HG02610 (cell line): ENCODE results near the gene NXPH3.
A peak's percentile ranks its signal among the peaks of the same experiment; 100 is the strongest.
"Not testable (repeated sequence)": the region's sequence is repeated elsewhere in the genome, so short reads cannot be mapped to it uniquely, and the experiment has no call there.

Source experiments
- ATAC-seq: cut with Tn5 transposase; IDR thresholded peaks from one replicate; pipeline ENCODE4 v1.9.1; 2021; ENCODE audit warnings: mild to moderate bottlenecking, moderate library complexity; ENCODE audit not compliant: unreplicated experiment

The NXPH3 gene

DNA sequence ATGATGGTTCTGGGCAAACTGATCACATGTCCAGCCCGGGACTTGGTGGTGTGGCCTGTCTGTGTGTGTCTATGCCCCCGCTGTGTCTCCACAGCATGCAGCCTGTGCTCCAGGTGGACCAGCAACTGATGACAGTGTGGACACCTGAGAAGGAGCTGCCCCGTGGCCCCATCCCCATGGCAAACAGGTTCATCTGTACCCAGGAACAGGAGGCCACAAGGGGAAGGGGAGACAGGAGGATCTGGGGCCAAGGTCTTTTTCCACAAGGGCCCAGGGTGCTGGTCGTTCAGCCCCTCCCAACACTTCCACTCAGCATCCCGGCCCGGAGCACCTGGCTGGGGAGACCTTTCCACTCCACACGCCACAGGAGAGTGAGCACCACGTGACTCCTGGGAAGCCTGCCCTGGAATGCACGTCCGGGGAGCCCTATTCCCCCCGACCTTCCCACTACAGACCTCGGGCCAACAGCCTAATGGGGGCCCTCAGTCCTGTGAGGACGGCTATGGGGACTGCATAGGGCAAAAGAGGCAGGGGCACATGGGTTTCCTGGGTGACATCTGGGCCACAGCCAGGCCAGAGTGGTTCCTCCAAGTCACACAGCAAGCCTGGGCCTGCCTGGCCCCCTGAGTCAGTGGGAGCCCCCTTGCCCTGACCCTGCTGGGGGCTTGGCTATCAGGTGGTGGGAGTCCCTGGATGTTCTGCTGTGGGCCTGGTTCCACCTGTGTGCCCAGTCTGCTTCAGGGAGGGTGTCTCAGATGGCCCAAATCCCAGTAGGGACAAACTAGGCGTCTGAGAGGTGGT is 20.8 kb upstream of the NXPH3 start:
- no peak for ATAC-seq

DNA sequence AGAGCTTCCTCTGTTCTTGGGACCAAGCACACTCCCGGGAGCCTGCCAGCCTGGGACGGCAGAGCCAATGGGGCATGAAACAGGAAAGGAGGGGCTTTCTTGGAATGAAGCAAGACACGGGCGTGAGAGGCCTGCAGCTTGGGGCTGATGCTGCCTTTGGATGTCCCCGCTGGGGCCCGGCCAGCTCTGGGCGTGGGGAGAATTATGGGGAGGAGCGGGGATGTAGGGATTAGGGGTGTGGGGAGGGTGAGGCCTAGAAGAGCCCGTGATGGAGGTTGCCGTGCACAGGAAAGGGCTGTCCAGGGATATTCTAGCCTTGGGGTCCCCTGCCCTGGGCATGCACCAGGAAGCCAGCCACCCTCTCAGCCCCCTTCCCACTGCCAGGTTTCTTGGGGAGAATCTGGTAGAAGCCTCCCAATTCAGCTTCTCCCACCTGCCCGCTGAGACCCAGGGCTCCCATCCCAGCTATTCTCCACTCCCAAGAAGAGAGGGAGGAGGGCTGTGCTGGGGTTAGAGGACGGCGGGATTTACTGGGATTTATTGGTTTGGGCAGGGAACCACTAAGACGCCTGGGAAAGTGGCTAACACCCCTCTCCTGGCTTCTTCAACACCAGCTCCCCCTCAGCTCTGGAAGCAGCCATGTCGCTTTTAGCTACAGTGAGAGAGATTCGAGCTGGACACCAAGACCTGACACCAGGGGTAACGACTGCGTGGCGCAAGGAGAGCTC is 20.0 kb upstream of the NXPH3 start:
- no peak for ATAC-seq

DNA sequence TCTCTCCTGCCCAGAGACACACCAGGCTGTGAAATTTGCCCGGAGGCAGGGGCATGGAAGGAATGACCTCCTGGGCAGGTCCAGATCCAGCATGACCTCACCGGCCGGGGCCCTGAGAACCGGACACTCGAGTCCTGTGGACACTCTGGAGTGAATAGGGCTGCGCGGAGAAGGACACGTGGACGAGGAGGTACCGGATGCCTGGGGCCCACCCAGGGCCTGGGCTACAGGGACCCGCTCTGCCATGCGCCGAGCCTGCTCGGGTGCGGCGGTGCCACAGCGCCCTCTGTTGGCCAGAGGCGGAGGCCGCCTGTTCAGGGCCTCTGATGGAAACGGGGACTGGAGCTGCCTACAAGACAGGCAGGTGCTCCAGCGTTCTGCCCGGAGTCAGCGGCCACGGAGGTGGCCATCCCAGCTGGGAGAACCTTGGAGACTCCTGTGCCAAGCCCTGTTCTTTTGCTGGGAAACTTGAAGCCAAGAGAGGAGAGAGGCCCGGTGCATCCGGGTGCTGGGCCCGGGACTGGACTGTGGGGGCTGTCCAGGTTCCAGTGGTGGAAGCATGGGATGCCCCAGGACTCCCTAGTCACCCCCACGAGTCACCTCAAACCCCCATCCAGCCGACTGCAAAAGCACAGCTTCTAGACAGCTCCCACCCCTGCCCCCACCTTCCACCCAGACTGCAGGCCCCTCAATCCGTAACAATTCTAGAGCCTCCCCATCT is 19.3 kb upstream of the NXPH3 start:
- no peak for ATAC-seq

DNA sequence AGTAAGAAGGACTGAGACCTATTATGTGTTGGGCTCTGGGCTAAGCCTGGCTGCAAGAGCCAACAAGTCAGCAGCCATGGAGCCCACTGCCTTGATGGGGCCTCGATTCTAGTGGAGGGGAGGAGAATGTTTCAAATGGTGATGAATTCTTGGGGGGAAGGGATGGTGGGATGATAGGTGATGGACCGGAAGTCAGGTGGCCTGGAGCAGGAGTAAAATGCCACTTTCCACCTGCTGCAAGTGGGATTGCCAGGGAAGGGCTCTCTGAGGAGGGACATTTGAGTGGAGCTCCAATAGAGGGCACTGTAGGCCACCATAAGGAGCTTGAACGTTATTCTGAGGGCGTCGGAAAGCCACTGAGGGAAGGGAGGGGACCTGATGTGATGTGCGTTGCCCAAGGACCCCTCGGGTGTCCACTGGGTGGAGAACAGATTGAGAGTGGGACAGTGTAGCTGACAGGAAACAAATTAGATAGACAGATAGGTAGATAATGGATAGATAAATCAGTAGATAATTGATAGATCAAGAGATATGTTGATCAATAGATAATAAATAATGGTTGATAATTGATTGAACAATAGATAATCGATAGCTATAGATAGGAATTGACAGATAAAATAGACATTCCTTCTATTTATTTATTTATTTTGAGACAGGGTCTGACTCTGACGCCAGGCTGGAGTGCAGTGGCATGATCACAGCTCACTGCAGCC is 18.2 kb upstream of the NXPH3 start:
- no peak for ATAC-seq

DNA sequence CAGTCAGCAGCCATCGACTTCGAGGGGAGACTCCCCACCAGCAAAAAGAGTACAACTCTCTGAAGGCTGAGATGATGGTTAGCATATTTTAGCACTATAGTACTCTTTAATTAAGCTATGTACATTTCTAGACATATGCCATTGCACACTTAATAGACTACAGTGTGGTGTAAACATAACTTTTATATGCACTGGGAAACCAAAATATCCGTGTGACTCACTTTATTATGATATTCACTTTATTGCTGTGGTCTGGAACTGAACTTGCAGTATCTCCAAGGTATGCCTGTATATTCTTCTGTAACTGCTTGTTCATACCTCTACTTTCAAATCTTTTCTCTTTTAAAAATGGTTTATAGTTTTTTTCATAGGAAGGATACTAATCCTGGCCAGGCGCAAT is 11.0 kb upstream of the NXPH3 start:
- no peak for ATAC-seq

DNA sequence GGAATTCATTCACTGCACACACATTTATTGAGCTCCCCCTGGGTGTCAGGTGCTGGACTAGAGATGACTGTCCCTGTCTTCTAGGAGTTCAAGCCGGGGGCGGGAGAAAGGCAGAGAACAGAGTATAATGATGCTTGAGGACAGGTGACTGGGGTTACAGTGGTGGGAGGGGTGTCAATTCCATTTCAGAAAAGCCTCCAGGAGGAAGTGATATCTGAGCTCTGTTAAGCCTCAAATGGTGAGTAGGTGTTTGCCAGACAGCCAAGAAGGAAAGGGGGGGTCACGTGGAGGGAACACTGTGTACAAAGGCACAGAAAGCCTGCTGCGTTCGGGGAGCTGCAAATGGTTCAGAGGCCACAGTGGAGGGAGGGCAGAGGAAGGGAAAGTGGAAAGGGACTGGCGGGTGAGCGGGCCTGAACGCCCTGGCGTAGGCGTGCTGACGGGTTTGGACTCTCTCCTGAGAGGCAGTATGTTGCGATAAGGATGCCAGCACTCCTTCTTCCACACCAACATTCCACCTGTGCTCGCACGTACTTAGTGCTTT is 9.7 kb upstream of the NXPH3 start:
- no peak for ATAC-seq

DNA sequence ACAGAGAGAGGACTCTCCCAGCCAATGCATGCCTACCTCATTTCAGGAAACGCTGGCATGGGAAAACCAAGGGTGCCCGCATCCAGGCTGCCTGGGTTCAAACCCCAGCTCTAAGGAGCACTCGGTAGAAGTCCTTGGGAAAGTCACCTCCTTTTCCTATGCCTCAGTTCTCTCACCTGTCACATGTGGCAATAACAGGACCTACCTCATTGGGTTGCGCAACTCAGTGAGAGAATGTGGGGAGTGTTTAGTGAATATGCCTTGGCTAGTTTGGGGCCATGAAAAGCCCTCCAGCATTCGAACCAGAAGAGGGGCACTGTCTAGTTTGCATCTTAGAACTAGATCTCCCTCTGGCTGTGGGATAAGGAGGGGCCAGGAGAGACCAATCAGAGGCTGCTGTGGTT is 9.0 kb upstream of the NXPH3 start:
- ATAC-seq: no peak

DNA sequence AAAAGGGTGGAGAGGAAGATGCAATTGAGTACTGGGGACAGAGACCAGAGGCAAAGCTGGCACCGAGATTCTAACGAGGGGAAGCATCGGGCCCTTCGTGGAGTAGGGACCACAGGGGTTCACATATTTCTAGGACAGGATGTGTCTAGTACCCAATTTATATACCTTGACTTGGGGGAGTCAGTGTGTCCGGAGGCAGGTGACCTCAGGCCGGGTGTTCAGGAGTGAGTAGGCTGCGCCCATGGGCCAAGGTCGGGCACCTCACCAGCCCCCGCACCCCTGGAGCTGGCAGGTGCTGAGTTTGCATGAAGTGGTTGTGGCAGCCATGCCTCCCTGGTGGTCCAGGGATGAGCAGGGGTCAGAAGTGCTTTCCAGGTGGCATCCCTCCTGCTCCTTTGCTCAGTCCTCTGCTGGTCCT is 8.6 kb upstream of the NXPH3 start:
- ATAC-seq: no peak

DNA sequence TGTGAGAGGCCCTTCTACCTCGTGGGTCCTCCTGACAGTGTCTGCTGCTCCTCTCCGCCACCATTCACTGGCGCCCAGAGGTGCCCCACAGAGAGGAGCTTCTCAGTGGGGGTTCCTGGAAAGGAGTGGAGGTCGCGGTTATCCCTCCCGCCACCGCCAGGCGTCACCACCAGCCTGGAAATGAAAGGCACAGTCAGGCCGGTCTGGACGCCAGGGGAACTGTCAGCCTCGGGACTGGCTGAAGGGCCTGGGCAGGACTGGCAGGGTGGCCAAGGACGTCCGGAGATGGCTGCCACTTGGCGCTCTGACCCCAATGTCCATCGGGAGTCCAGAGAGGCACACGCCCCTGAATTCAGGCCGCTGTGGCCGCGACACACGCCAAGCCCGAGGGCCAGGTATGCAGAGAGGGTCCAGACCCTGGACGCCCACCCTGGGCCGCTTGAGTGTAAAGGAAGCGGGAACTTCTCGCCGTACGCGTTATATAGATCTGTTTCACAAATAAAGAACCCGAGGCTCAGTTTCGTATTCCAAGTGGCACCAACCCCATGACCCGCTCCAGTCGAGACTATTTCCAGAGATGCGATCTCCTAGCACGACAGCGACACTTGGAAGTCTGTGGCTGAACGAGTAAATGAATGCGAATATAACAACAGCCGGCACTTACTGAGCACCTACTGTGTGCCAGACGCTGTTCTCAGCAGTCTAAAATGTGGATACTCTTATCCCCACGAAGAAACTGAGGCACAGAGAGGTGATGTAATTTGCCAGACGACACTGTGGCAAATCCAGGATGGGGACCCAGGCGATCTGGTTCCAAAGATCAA is 7.6 kb upstream of the NXPH3 start:
- ATAC-seq: peak; percentile 47

DNA sequence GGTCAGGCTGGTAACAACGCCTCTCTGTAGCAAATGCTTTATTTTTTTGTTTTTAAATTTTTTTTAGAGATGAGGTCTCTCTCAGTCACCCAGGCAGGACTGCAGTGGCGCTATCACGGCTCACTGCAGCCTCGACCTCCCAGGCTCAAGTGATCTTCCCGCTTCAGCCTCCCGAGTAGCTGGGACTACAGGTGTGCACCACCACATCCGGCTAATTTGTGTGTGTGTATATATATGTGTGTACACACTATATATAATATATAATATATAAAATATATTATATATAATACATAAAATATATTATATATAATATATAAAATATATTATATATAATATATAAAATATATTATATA is 7.0 kb upstream of the NXPH3 start:
- not testable (repeated sequence) for ATAC-seq

DNA sequence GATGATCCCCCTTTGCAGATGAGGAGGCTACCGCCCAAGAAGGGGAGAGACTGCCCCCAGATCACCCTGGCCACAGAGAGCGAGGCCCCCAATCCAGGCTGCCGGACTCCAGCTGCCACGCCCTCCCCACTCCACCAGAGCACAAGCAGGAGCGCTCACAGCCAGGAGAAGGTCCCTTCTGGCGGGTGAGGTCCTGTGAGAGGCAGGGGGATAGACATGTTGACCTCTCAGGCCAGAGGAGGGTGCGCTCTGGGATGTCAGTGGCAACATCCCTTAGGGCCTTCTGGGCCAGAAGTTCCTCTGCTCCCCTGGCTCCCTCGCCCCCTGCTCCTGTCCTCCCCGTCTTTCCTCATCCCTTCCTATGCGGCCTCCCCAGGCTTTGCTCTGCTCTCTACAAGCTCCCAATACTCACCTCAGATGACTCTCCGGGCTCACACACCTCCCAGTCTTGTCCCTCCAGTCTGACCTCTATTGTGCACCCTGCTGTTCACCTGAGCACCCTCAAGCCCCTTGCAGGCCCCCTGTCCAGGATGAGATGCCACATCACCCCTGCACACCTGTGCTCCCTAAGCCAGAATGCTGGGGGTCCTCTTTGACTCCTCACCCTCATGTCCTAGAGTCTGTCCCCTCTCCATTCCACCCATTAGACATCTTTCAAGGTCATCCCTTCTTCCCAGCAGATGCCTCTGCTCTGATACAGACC is 5.0 kb upstream of the NXPH3 start:
- no peak for ATAC-seq

DNA sequence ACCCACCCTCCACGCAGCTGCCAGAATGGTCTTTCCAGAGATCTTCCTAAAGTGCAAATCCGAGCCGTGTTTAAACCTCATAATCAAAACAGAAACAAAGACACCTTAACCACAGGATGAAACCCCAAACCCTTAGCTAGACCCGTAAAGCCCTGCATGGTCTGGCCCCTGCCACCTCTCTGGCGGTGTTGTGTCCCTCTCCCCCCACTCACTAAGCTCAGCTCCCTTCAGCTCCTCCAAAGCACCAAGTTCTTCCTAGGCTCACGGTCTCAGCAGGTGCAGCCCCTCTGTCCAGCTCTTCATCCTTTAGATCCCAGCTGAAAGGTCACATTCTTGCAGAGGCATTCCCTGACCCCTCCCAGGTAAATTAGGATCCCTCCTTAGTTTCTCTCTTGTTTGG is 4.4 kb upstream of the NXPH3 start:
- no peak for ATAC-seq

DNA sequence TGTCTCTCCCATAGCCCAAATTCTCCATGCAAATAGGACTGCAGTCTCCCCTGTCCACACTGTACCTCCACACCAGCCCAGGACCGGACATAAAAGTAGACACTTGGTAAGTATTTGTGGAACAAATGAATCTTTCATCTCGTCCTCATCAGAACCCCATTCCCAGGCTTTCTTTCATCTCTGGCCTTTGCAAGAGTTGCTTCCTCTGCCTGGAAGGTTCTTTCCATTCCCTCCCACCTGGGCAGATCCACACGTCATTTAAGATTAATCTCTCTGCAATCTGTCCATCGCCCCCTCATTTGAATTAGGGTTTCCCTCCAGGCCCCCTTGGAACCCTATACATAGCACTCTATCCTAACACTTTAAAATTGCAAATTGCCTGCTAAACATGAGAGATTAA is 3.9 kb upstream of the NXPH3 start:
- no peak for ATAC-seq

DNA sequence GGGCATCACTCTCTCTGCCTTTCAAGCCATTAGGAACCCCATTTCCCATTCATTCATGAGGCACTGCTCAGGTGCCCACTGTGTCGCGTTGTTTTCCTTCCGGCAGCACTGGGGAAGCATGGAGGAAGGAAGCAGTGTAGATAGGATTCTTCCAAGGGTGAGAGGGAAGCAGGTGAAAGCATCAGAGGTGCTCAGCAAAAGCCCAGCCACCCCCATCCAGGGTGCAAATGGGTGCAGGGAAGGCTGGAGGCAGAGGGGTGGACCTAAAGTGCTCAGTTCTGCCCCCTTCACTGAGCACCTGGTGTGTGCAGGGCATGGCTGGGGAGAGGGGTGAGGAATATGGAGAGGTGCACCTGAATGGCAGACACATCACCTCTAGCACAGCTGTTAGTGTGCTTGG is 3.4 kb upstream of the NXPH3 start:
- ATAC-seq: no peak

DNA sequence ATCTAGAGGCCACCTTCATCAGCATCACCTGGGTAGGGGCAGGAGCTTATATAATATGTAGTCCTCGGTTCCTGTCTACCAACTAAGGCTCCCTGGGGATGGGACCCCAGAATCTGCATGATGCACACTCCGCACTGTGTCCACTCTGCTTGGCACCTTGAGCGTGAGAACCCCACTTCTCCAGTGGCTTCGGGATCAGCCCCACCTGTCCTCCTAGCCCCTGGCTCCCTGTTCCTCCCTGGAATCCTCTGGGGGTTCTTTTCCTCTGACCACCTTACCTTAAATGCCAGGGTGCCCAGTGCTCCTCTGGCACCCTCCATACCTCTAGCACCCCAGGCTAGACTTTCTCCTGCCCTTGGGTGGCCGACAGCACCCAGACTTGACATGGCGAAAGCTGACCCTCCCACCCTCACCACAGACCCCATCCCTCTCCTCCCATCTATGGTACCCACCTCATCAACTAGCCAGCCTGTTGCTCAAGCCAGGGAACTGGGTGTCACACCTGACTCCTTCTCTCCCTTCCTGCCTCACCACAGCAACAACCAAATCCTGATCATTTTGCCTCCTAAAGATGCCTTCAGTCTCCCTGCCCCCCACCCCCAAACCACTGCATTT is 2.8 kb upstream of the NXPH3 start:
- no peak for ATAC-seq

DNA sequence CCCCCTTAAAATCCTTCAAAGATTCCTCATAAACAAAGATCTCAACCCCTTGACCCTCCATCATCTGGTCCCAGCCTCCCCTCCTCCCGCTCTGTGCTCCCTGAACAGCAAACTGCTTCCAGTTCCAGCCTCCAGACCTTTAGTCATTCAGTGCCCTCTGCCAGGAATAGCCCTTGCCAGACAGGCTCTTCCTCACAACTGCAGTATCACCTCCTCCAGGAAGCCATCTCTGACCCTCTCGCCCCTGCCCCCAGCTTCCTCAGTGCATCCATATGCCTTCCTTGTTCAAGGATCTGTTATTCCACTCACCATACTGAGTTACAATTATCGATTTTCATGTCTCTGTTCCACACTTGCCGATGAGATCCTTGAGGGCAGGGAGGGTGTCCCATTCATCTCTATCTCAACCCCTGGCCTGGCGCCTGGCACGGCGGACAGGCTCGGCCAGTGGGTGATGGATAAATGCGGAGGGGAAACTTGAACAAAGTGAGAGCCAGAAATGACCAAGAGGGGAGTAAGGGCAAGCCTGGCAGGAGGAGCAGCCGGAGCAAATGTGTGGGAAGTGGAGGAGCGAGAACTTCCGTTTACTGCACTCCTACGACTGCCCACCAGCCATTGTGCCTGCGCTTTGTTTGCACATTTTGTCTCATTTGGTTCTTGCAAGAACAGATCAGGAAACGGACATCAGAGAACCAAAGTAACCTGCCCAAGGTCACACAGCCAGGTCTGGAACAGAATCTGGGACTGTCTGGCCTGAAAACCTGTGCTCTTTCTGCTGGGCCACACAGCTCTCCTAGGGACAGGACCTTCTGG is 2.0 kb upstream of the NXPH3 start:
- no peak for ATAC-seq

DNA sequence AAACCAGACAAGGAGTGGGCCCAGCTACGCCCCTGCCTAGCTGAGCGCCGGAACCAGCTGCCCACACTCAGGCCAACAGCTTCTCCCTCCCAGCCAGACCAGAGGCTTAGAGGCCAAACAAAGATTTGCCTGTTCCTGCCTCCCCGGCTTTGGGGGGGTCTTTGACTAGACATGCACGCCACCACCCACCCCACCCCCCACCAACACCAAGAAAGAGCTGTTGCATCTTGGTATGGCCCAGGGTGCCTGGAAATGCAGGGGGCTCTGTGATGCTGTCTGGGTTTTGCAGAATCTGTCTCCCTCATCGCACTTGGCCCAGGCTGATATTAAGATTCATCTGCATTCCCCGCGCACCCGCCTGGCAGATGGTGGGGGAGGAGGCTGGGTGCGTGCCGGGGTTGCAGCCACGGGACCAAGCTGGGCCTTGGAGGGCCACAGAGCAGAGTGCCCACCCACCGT is 1.3 kb upstream of the NXPH3 start:
- ATAC-seq: no peak
